ENCODE results near the gene HSD11B1.

Gene HSD11B1

GRCh38 chr1:209777587-209777986 is 72.9 kb downstream of the HSD11B1 start:
- no peak for DNase-seq (ENCODE audit: low spot score)

GRCh38 chr1:209778102-209778501 is 73.5 kb downstream of the HSD11B1 start:
- no peak overlapping the region for H3K4me3 ChIP-seq
- DNase-seq (ENCODE audit: low spot score) = no peak
- no peak overlapping the region for H3K27ac ChIP-seq
- TF ChIP-seq CTCF (IDR thresholded peaks at IDR 0.05) = no peak

More at GRCh38 chr1:209777587-209777986, 72.9 kb downstream of the HSD11B1 start:
- H3K27ac ChIP-seq = no peak overlapping the region
- no peak for TF ChIP-seq CTCF (IDR thresholded peaks at IDR 0.05)
- no peak overlapping the region for H3K4me3 ChIP-seq

GRCh38 chr1:209780268-209780667 is 75.6 kb downstream of the HSD11B1 start:
- Histone ChIP-seq H3K27ac (no peak overlapping the region), H3K4me3 (no peak overlapping the region)
- TF ChIP-seq CTCF (IDR thresholded peaks at IDR 0.05) = no peak
- DNase-seq (ENCODE audit: low spot score) = no peak

GRCh38 chr1:209783386-209783785 is 78.7 kb downstream of the HSD11B1 start:
- Histone ChIP-seq H3K4me3 (peak overlapping the region; percentile 85), H3K27ac (no peak overlapping the region)
- DNase-seq (ENCODE audit: low spot score) = no peak
- TF ChIP-seq CTCF (IDR thresholded peaks at IDR 0.05) = no peak
